K562 treated with DMSO at 1 percent for 24 hours (cell line): ENCODE measurements around the gene OBP2A. TPM values are rescaled to one million over a fixed set of nuclear protein-coding genes. Genes with fewer than 3 reads are reported as not detected.

Experiments used
- total RNA-seq: library from RNA; unstranded; fragments of 300-600 nt; gene quantifications from 2 replicates; pipeline ENCODE4 v1.2.3, GENCODE V29; 2022; ENCODE audit warnings: low read depth; ENCODE audit not compliant: insufficient read depth

The OBP2A gene
- total RNA-seq: not detected in 2 replicates

GRCh38 chr9:135545646-135546176 lies at the start of gene OBP2A:
TSS of gene OBP2A (plus strand) at chr9:135546126. CDS start at chr9:135546181, 55 bp downstream.

GRCh38 chr9:135500525-135501260 lies 45.2 kb upstream of the OBP2A start, which contains the start of gene MRPS2:
TSS of gene MRPS2 (plus strand) at chr9:135500682. CDS start at chr9:135500711, 29 bp downstream.

GRCh38 chr9:135520916-135521607 lies 24.9 kb upstream of the OBP2A start, which contains the start of gene LCN1:
TSS of gene LCN1 (plus strand) at chr9:135521440. CDS start at chr9:135521498, 58 bp downstream.

GRCh38 chr9:135561391-135562234 lies 15.7 kb downstream of the OBP2A start, which contains the start of gene PAEP:
TSS of gene PAEP (plus strand) at chr9:135561756.

Other genes starting within 250 kb of the OBP2A start
- gene PPP1R26, start 66.3 kb upstream of the OBP2A start, total RNA-seq: 23.7 and 28.9 TPM in 2 replicates
- 89.3 and 97.1 TPM in 2 replicates for gene MRPS2, start 45.4 kb upstream of the OBP2A start, total RNA-seq
- not detected in 2 replicates for gene LCN1, start 24.7 kb upstream of the OBP2A start, total RNA-seq
- 1.4 and 2.1 TPM in 2 replicates for gene PAEP, start 15.6 kb downstream of the OBP2A start, total RNA-seq
- not detected in 2 replicates for gene GLT6D1, start 93.4 kb downstream of the OBP2A start, total RNA-seq
- not detected in 2 replicates for gene LCN9, start 117.2 kb downstream of the OBP2A start, total RNA-seq
- 0.81 TPM in 1 of 2 replicates, not detected in the other for gene SOHLH1, start 153.4 kb downstream of the OBP2A start, total RNA-seq
- gene KCNT1, start 156.1 kb downstream of the OBP2A start, total RNA-seq: not detected in 2 replicates